ENCODE measurements around the gene CDK12. TPM values are rescaled to one million over a fixed set of nuclear protein-coding genes. Genes with fewer than 3 reads are reported as not detected.
"Not testable (repeated sequence)": the region's sequence is repeated elsewhere in the genome, so short reads cannot be mapped to it uniquely, and the experiment has no call there.

CDK12 gene
- total RNA-seq, 1 donor from 2014 or later: 49.8 TPM

GRCh38 chr17:39540611-39541010 is 79.3 kb downstream of the CDK12 start:
- TF ChIP-seq CTCF (IDR thresholded peaks at IDR 0.05; ENCODE audit: partially characterized antibody, unreplicated experiment): no peak
- Mint-ChIP-seq H3K9me3 (ENCODE audit: unreplicated experiment) (peaks cover 3% of the 10 kb centered on the region), H3K36me3 (ENCODE audit: unreplicated experiment) (no peaks in the 10 kb centered on the region), H3K4me1 (ENCODE audit: low read depth, unreplicated experiment) (peaks cover 3% of the 10 kb centered on the region), H3K4me3 (ENCODE audit: unreplicated experiment) (no peak overlapping the region), H3K27ac (ENCODE audit: unreplicated experiment) (no peak overlapping the region), H3K27me3 (ENCODE audit: unreplicated experiment) (no peaks in the 10 kb centered on the region)
- no peak for DNase-seq

GRCh38 chr17:39541652-39542051 is 80.4 kb downstream of the CDK12 start:
- DNase-seq: no peak
- Mint-ChIP-seq H3K27ac (ENCODE audit: unreplicated experiment) (no peak overlapping the region), H3K27me3 (ENCODE audit: unreplicated experiment) (peaks cover 2% of the 10 kb centered on the region), H3K4me1 (ENCODE audit: low read depth, unreplicated experiment) (peaks cover 3% of the 10 kb centered on the region), H3K9me3 (ENCODE audit: unreplicated experiment) (peaks cover 3% of the 10 kb centered on the region), H3K4me3 (ENCODE audit: unreplicated experiment) (no peak overlapping the region), H3K36me3 (ENCODE audit: unreplicated experiment) (no peaks in the 10 kb centered on the region)
- no peak for TF ChIP-seq CTCF (IDR thresholded peaks at IDR 0.05; ENCODE audit: partially characterized antibody, unreplicated experiment)

- no peak overlapping the region for H3K27ac Mint-ChIP-seq (ENCODE audit: unreplicated experiment)
- peaks cover 2% of the 10 kb centered on the region for H3K27me3 Mint-ChIP-seq (ENCODE audit: unreplicated experiment)
- H3K4me3 Mint-ChIP-seq (ENCODE audit: unreplicated experiment): no peak overlapping the region
- no peak for DNase-seq
- no peaks in the 10 kb centered on the region for H3K36me3 Mint-ChIP-seq (ENCODE audit: unreplicated experiment)
- H3K4me1 Mint-ChIP-seq (ENCODE audit: low read depth, unreplicated experiment): peaks cover 3% of the 10 kb centered on the region
- no peak for TF ChIP-seq CTCF (IDR thresholded peaks at IDR 0.05; ENCODE audit: partially characterized antibody, unreplicated experiment)
- peaks cover 3% of the 10 kb centered on the region for H3K9me3 Mint-ChIP-seq (ENCODE audit: unreplicated experiment)
Observed at GRCh38 chr17:39543176-39543575, 81.9 kb downstream of the CDK12 start.

- Mint-ChIP-seq H3K36me3 (ENCODE audit: unreplicated experiment) (no peaks in the 10 kb centered on the region), H3K27me3 (ENCODE audit: unreplicated experiment) (peaks cover 2% of the 10 kb centered on the region), H3K27ac (ENCODE audit: unreplicated experiment) (no peak overlapping the region), H3K4me1 (ENCODE audit: low read depth, unreplicated experiment) (peaks cover 3% of the 10 kb centered on the region), H3K9me3 (ENCODE audit: unreplicated experiment) (peaks cover 3% of the 10 kb centered on the region), H3K4me3 (ENCODE audit: unreplicated experiment) (no peak overlapping the region)
- TF ChIP-seq CTCF (IDR thresholded peaks at IDR 0.05; ENCODE audit: partially characterized antibody, unreplicated experiment): no peak
- no peak for DNase-seq
Observed at GRCh38 chr17:39543664-39544063, 82.4 kb downstream of the CDK12 start.

GRCh38 chr17:39544361-39544760 is 83.1 kb downstream of the CDK12 start:
- not testable (repeated sequence) for H3K4me3 Mint-ChIP-seq (ENCODE audit: unreplicated experiment); DNase-seq; H3K27me3 Mint-ChIP-seq (ENCODE audit: unreplicated experiment); H3K36me3 Mint-ChIP-seq (ENCODE audit: unreplicated experiment); H3K9me3 Mint-ChIP-seq (ENCODE audit: unreplicated experiment); H3K27ac Mint-ChIP-seq (ENCODE audit: unreplicated experiment); H3K4me1 Mint-ChIP-seq (ENCODE audit: low read depth, unreplicated experiment)

Measured in glutamatergic neuron (in vitro differentiated cells).